DND-41 (cell line): ENCODE data around the gene TMBIM4.

Experiments used
- ATAC-seq: fragments of 200-7000 bp; cut with Tn5 transposase; 3 replicates; pipeline ENCODE4 v1.9.1; 2021; ENCODE audit warnings: low read depth; ENCODE audit not compliant: insufficient read depth
- DNase-seq: peaks from one replicate; pipeline ENCODE4 v3.0.0-alpha.2; 2020
- H2AFZ ChIP-seq: 2 replicates; pipeline ENCODE4 v1.6.0; 2012; ENCODE audit warnings: low read depth, low read length
- H3K27ac ChIP-seq: 2 replicates; pipeline ENCODE4 v1.5.1; 2012; ENCODE audit warnings: low read length, inconsistent platforms
- H3K27me3 ChIP-seq: fragments of 200-600 bp; sonication (generic); 2 replicates; pipeline ENCODE4 v1.6.0; 2012; ENCODE audit warnings: low read length, mild to moderate bottlenecking, inconsistent platforms; ENCODE audit not compliant: insufficient read depth, poor library complexity
- H3K36me3 ChIP-seq: 2 replicates; pipeline ENCODE4 v1.5.1; 2012; ENCODE audit warnings: low read length, inconsistent platforms; ENCODE audit not compliant: insufficient read depth
- H3K4me1 ChIP-seq: 2 replicates; pipeline ENCODE4 v1.5.1; 2012; ENCODE audit warnings: mild to moderate bottlenecking, low read length; ENCODE audit not compliant: insufficient read depth
- H3K4me2 ChIP-seq: 2 replicates; pipeline ENCODE4 v1.6.0; 2012; ENCODE audit warnings: mild to moderate bottlenecking, moderate library complexity, low read length, inconsistent platforms; ENCODE audit not compliant: insufficient read depth
- H3K4me3 ChIP-seq, 2 experiments: fragments of 200-600 bp in 1 of 2; shearing (Covaris generic) in 1 of 2; 2 replicates each; pipeline ENCODE4 v1.5.1; 2012 to 2016; ENCODE audit warnings: inconsistent platforms in 2 of 2, low read length in 2 of 2, mild to moderate bottlenecking in 2 of 2, low read depth in 1 of 2, moderate library complexity in 1 of 2
- H3K79me2 ChIP-seq: 2 replicates; pipeline ENCODE4 v1.6.0; 2012; ENCODE audit warnings: low read length, inconsistent platforms; ENCODE audit not compliant: insufficient read depth
- H3K9ac ChIP-seq: 2 replicates; pipeline ENCODE4 v1.6.0; 2012; ENCODE audit warnings: low read depth, mild to moderate bottlenecking, inconsistent platforms, low read length, moderate library complexity
- H3K9me3 ChIP-seq: 2 replicates; pipeline ENCODE4 v1.5.1; 2012; ENCODE audit warnings: low read length, moderate library complexity, mild to moderate bottlenecking, inconsistent platforms; ENCODE audit not compliant: insufficient read depth, severe bottlenecking
- H4K20me1 ChIP-seq: 2 replicates; pipeline ENCODE4 v1.6.0; 2012; ENCODE audit warnings: low read length; ENCODE audit not compliant: insufficient read depth
- EZH2 ChIP-seq: IDR thresholded peaks from 3 replicates; pipeline ENCODE4 v1.6.1; 2012; ENCODE audit warnings: borderline replicate concordance, low read depth, mild to moderate bottlenecking, moderate library complexity, low read length, inconsistent platforms; ENCODE audit not compliant: severe bottlenecking
- TF ChIP-seq, protein P1 (sequence below): IDR thresholded peaks from 2 replicates; pipeline ENCODE4 v1.5.1; 2012; ENCODE audit warnings: borderline replicate concordance, low read length, moderate library complexity, mild to moderate bottlenecking; ENCODE audit not compliant: poor library complexity, severe bottlenecking; ENCODE audit errors: extremely low read depth

Gene TMBIM4

DNA sequence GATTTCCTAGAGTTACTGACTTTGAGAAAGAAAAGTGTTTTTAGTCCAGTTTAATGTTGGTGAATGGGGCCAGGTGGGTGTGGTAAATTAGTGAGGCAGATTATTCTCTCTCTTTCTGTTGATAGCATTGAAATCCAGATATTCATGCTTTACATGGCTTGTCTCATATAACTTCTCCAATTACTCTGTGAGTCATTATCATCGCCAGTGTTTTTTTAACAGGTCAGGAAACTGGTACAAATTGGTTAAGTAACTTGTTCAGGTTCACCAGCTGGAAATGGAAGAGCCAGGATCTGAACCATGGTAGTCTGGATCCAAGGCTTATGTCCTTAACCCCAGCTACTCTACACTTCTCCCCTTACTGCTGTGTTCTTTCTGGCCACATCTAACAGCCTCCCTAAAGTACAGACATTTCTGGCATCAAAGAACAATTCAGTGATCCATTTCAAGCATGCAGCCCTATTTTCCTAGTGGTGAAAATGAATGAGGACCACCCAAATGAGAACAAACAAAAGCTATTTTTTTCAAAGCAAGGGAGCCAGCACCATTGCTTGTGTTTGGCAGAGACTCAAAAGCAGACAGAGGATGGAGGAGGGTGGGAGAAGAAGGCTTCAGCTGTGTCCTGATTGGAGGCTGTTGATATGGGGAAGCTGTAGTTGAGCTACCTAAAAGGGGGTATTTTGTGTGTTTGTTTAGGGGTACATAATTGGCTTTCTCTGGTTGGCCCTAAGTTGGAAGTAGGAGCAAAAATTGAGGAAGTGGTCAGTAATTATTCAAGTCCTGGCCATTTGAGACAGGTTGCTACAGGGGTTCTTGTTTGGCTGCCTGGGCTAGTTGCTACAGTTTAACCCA, 20.9 kb upstream of the TMBIM4 start:
- no peak overlapping the region for H3K27ac ChIP-seq
- H3K9ac ChIP-seq, result no peak overlapping the region
- no peak for ATAC-seq
- no peaks in the 10 kb centered on the region for H4K20me1 ChIP-seq
- H3K4me3 ChIP-seq, result no peak overlapping the region
- TF ChIP-seq, protein P1, sequence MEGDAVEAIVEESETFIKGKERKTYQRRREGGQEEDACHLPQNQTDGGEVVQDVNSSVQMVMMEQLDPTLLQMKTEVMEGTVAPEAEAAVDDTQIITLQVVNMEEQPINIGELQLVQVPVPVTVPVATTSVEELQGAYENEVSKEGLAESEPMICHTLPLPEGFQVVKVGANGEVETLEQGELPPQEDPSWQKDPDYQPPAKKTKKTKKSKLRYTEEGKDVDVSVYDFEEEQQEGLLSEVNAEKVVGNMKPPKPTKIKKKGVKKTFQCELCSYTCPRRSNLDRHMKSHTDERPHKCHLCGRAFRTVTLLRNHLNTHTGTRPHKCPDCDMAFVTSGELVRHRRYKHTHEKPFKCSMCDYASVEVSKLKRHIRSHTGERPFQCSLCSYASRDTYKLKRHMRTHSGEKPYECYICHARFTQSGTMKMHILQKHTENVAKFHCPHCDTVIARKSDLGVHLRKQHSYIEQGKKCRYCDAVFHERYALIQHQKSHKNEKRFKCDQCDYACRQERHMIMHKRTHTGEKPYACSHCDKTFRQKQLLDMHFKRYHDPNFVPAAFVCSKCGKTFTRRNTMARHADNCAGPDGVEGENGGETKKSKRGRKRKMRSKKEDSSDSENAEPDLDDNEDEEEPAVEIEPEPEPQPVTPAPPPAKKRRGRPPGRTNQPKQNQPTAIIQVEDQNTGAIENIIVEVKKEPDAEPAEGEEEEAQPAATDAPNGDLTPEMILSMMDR, result no peak
- TF ChIP-seq EZH2, result no peak
- H3K4me1 ChIP-seq, result no peaks in the 10 kb centered on the region
- no peak overlapping the region for H2AFZ ChIP-seq
- H3K27me3 ChIP-seq, result peaks cover 3% of the 10 kb centered on the region
- no peak overlapping the region for H3K4me2 ChIP-seq
- no peak for DNase-seq
- no peaks in the 10 kb centered on the region for H3K9me3 ChIP-seq
- H3K36me3 ChIP-seq, result no peaks in the 10 kb centered on the region
- H3K79me2 ChIP-seq, result no peaks in the 10 kb centered on the region

DNA sequence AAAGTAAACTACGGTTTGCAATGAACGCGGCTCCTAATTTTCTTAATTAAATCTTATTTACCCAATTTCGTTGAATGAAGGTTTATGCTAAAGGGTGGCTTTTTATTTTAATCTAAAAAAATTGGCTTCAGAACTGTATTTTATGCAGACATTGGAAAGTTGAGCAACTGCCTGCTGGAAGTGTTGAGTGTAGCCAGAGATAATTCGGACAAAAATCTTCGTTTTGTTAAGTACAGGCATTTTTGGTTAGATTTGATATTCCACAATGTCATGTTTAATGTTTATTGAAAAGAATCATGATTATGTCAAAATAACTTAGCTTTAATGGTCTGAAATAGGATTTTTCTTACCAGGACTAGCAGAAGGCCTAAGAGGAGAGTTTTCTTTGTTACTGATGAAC, 20.1 kb upstream of the TMBIM4 start:
- Histone ChIP-seq H3K4me2 (no peak overlapping the region), H3K4me1 (no peaks in the 10 kb centered on the region), H2AFZ (no peak overlapping the region), H4K20me1 (no peaks in the 10 kb centered on the region), H3K9ac (no peak overlapping the region), H3K4me3 (no peak overlapping the region), H3K79me2 (no peaks in the 10 kb centered on the region), H3K27ac (no peak overlapping the region), H3K27me3 (peaks cover 3% of the 10 kb centered on the region), H3K9me3 (no peaks in the 10 kb centered on the region), H3K36me3 (no peaks in the 10 kb centered on the region)
- ATAC-seq (no peak), DNase-seq (no peak)
- TF ChIP-seq EZH2, result no peak
- TF ChIP-seq, protein P1, result no peak

DNA sequence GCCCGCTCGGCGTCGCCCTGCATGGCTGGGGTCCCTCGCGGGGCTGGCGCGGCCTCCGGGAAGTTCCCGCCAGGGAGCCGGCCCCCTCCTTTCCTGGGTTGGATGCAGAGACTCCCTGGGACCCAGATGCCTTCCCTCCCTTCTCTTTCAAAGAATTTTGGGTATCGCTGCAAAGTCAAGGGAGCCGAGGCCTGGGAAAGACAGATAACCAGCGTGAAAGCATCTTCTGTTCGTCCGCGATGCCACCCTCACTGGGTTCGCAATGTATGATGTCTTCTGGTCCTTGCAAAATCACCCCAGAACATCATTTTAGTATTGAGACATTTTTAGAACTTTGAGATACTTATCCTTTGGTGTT, 19.7 kb upstream of the TMBIM4 start:
- Histone ChIP-seq H3K79me2 (no peaks in the 10 kb centered on the region), H2AFZ (no peak overlapping the region), H3K4me1 (no peaks in the 10 kb centered on the region), H3K27me3 (peaks cover 3% of the 10 kb centered on the region), H4K20me1 (no peaks in the 10 kb centered on the region), H3K27ac (no peak overlapping the region), H3K4me3 (no peak overlapping the region), H3K9me3 (no peaks in the 10 kb centered on the region), H3K36me3 (no peaks in the 10 kb centered on the region), H3K4me2 (no peak overlapping the region), H3K9ac (no peak overlapping the region)
- no peak for ATAC-seq
- no peak for DNase-seq
- no peak for TF ChIP-seq EZH2
- TF ChIP-seq, protein P1, result no peak
